GM12874 (cell line): ENCODE results near the gene AQP10.

Source experiments
- CTCF ChIP-seq: IDR thresholded peaks from 2 replicates; pipeline ENCODE4 v1.5.1; 2011; ENCODE audit warnings: low read depth, mild to moderate bottlenecking, control low read depth, low read length, moderate library complexity; ENCODE audit not compliant: insufficient read depth

Gene AQP10

GRCh38 chr1:154328318-154329151, 7.6 kb downstream of the AQP10 start:
- no peak for TF ChIP-seq CTCF

GRCh38 chr1:154329152-154329521, 8.2 kb downstream of the AQP10 start:
- TF ChIP-seq CTCF = 0 out of 2 replicates have a peak, but pooled peaks have one; percentile 3

- TF ChIP-seq CTCF = no peak
These were observed 8.7 kb downstream of the AQP10 start for GRCh38 chr1:154329551-154330131.

- no peak for TF ChIP-seq CTCF
These were observed 9.8 kb downstream of the AQP10 start for GRCh38 chr1:154330669-154331068.

GRCh38 chr1:154334079-154335024, 13.5 kb downstream of the AQP10 start:
- no peak for TF ChIP-seq CTCF

- TF ChIP-seq CTCF = peak; percentile 83
These were observed 14.3 kb downstream of the AQP10 start for GRCh38 chr1:154335025-154335714.
